Loucy (cell line): Measurements from ENCODE around the gene PABPN1.

ENCODE experiments used
- H2AFZ ChIP-seq: fragments of 200-600 bp; sonication (generic); 2 replicates; pipeline ENCODE4 v1.6.0; 2016; ENCODE audit warnings: antibody characterized with exemption, mild to moderate bottlenecking, low read length, moderate library complexity
- H3F3A ChIP-seq: fragments of 200-600 bp; 2 replicates; pipeline ENCODE4 v1.6.0; 2016; ENCODE audit warnings: antibody characterized with exemption, low read depth, mild to moderate bottlenecking
- H3K27me3 ChIP-seq: fragments of 200-600 bp; sonication (generic); 2 replicates; pipeline ENCODE4 v1.6.1; 2014; ENCODE audit warnings: low read length, mild to moderate bottlenecking; ENCODE audit not compliant: insufficient read depth, poor library complexity, severe bottlenecking
- H3K36me3 ChIP-seq: fragments of 200-600 bp; sonication (generic); 2 replicates; pipeline ENCODE4 v1.6.1; 2016; ENCODE audit warnings: low read length; ENCODE audit not compliant: insufficient read depth
- H3K4me1 ChIP-seq: fragments of 200-600 bp; sonication (generic); 2 replicates; pipeline ENCODE4 v1.5.1; 2014; ENCODE audit warnings: low read length, mild to moderate bottlenecking; ENCODE audit not compliant: insufficient read depth, poor library complexity, severe bottlenecking
- H3K4me2 ChIP-seq: fragments of 200-600 bp; sonication (generic); 2 replicates; pipeline ENCODE4 v1.6.0; 2014; ENCODE audit warnings: antibody characterized with exemption, low read length, low read depth, mild to moderate bottlenecking; ENCODE audit not compliant: poor library complexity, severe bottlenecking
- H3K4me3 ChIP-seq: fragments of 200-600 bp; sonication (generic); 2 replicates; pipeline ENCODE4 v1.5.1; 2014; ENCODE audit warnings: low read length, mild to moderate bottlenecking, mixed read lengths; ENCODE audit not compliant: poor library complexity, severe bottlenecking
- H3K79me2 ChIP-seq: fragments of 200-600 bp; sonication (generic); 2 replicates; pipeline ENCODE4 v1.6.1; 2014; ENCODE audit warnings: low read length; ENCODE audit not compliant: insufficient read depth
- H3K9ac ChIP-seq: fragments of 200-600 bp; sonication (generic); 2 replicates; pipeline ENCODE4 v1.6.0; 2014; ENCODE audit warnings: mild to moderate bottlenecking, low read depth, low read length, moderate library complexity; ENCODE audit not compliant: poor library complexity, severe bottlenecking
- H3K9me2 ChIP-seq: fragments of 200-600 bp; sonication (generic); replicated peaks from 2 replicates; pipeline ENCODE4 v1.6.1; 2016; ENCODE audit warnings: low read depth, low read length, mixed read lengths
- H3K9me3 ChIP-seq: fragments of 200-600 bp; sonication (generic); 2 replicates; pipeline ENCODE4 v1.6.1; 2014; ENCODE audit warnings: mild to moderate bottlenecking, antibody characterized with exemption, low read length, low read depth; ENCODE audit not compliant: insufficient read depth
- H4K20me1 ChIP-seq: fragments of 200-600 bp; sonication (generic); 2 replicates; pipeline ENCODE4 v1.6.0; 2014; ENCODE audit warnings: antibody characterized with exemption, low read length, mild to moderate bottlenecking; ENCODE audit not compliant: insufficient read depth, poor library complexity, severe bottlenecking
- EZH2phosphoT487 ChIP-seq: fragments of 200-600 bp; IDR thresholded peaks from 2 replicates; pipeline ENCODE4 v1.6.1; 2018; ENCODE audit warnings: antibody characterized with exemption, mild to moderate bottlenecking, moderate library complexity, borderline replicate concordance
- TF ChIP-seq, protein P1 (sequence below): fragments of 200-600 bp; sonication (generic); conservative IDR thresholded peaks from 2 replicates; pipeline ENCODE4 v1.5.1; 2014; ENCODE audit warnings: mild to moderate bottlenecking, antibody characterized with exemption, low read length

Gene PABPN1

GRCh38 chr14:23364164-23365035, 43.1 kb downstream of the PABPN1 start:
- H3K27me3 ChIP-seq = no peaks in the 10 kb centered on the region
- no peak overlapping the region for H3K4me3 ChIP-seq
- no peak for TF ChIP-seq EZH2phosphoT487
- TF ChIP-seq, protein P1, sequence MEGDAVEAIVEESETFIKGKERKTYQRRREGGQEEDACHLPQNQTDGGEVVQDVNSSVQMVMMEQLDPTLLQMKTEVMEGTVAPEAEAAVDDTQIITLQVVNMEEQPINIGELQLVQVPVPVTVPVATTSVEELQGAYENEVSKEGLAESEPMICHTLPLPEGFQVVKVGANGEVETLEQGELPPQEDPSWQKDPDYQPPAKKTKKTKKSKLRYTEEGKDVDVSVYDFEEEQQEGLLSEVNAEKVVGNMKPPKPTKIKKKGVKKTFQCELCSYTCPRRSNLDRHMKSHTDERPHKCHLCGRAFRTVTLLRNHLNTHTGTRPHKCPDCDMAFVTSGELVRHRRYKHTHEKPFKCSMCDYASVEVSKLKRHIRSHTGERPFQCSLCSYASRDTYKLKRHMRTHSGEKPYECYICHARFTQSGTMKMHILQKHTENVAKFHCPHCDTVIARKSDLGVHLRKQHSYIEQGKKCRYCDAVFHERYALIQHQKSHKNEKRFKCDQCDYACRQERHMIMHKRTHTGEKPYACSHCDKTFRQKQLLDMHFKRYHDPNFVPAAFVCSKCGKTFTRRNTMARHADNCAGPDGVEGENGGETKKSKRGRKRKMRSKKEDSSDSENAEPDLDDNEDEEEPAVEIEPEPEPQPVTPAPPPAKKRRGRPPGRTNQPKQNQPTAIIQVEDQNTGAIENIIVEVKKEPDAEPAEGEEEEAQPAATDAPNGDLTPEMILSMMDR = no peak
- H3K36me3 ChIP-seq = no peaks in the 10 kb centered on the region
- H3K4me1 ChIP-seq = no peaks in the 10 kb centered on the region
- H4K20me1 ChIP-seq = no peaks in the 10 kb centered on the region
- H3K4me2 ChIP-seq = no peak overlapping the region
- no peaks in the 10 kb centered on the region for H3K9me3 ChIP-seq
- no peak overlapping the region for H3K9ac ChIP-seq
- H3F3A ChIP-seq = no peaks in the 10 kb centered on the region
- H2AFZ ChIP-seq = no peak overlapping the region
- H3K79me2 ChIP-seq = no peaks in the 10 kb centered on the region
- no peaks in the 10 kb centered on the region for H3K9me2 ChIP-seq

- no peaks in the 10 kb centered on the region for H3K27me3 ChIP-seq
- no peak within 1 kb of the TSS for H3K4me3 ChIP-seq
- no peaks in the 10 kb centered on the region for H3K9me2 ChIP-seq
- no peaks in the 10 kb centered on the region for H3F3A ChIP-seq
- H3K4me1 ChIP-seq = no peaks in the 10 kb centered on the region
- no peak for TF ChIP-seq EZH2phosphoT487
- TF ChIP-seq, protein P1 = no peak
- no peaks in the 10 kb centered on the region for H3K36me3 ChIP-seq
- H4K20me1 ChIP-seq = no peaks in the 10 kb centered on the region
- no peaks in the 10 kb centered on the region for H3K79me2 ChIP-seq
- no peaks in the 10 kb centered on the region for H3K9me3 ChIP-seq
- H2AFZ ChIP-seq = no peak within 1 kb of the TSS
- no peak within 1 kb of the TSS for H3K9ac ChIP-seq
- no peak within 1 kb of the TSS for H3K4me2 ChIP-seq
Observed at GRCh38 chr14:23365036-23365731, 43.9 kb downstream of the PABPN1 start, which contains the start of gene EFS. EFS (minus strand) TSS chr14:23365172; CDS start chr14:23365025, 147 bp downstream.

DNA sequence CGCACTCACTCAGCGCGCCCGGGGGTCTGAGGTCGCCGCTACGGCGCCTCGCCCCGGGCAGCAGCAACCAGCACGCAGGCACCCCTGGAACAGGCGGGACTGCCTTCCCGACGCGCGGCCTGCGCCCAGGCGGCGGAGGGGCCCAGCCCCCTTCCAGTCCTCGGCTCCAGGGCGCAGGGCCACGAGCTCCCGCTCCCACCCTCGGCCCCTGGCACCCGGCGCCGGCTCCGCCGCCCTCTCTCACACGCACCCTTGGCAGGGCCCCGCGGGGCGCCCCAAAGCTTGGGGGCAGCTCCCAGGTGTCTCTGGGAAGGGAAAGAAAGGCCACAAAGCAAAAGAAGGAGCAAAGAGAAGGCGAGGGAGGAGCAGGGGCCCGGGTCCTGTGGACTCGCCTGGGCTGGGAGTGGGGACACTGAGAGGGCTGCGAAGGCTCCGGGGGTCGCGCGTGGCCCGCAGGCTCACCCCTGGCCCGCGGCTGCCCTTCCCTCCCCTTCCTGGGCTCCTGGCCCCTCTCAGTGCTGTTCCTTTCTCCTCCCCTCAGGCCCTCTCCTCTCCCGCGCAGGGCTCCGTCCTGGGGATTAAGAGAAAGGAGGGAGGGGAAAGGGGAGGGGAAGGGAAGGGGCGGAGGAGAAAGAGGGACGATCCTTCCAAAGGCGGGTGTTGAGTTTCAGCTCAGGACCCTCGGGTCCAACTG, 44.6 kb downstream of the PABPN1 start:
- no peaks in the 10 kb centered on the region for H3F3A ChIP-seq

More for the DNA sequence above, 44.6 kb downstream of the PABPN1 start:
- Histone ChIP-seq H3K4me2 (no peak overlapping the region), H4K20me1 (no peaks in the 10 kb centered on the region), H3K4me3 (no peak overlapping the region), H3K79me2 (no peaks in the 10 kb centered on the region), H2AFZ (no peak overlapping the region), H3K9ac (no peak overlapping the region), H3K9me2 (no peaks in the 10 kb centered on the region), H3K9me3 (no peaks in the 10 kb centered on the region), H3K27me3 (no peaks in the 10 kb centered on the region), H3K4me1 (no peaks in the 10 kb centered on the region), H3K36me3 (no peaks in the 10 kb centered on the region)
- no peak for TF ChIP-seq EZH2phosphoT487
- TF ChIP-seq, protein P1 = no peak
